AG08395 (cell line): Measurements from ENCODE around the gene MAPT.
"Not testable (repeated sequence)": the region's sequence is repeated elsewhere in the genome, so short reads cannot be mapped to it uniquely, and the experiment has no call there.

Source experiments
- DNase-seq: peaks from one replicate; pipeline ENCODE4 v3.0.0; 2012; ENCODE audit warnings: mixed read lengths, low spot score

Gene MAPT

GRCh38 chr17:45900723-45901415, 6.5 kb downstream of the MAPT start:
- DNase-seq = no peak

- no peak for DNase-seq
Observed at GRCh38 chr17:45902892-45903346, 8.6 kb downstream of the MAPT start.

- no peak for DNase-seq
Observed at GRCh38 chr17:45904866-45905265, 10.5 kb downstream of the MAPT start.

GRCh38 chr17:45905814-45906213, 11.5 kb downstream of the MAPT start:
- DNase-seq = no peak

GRCh38 chr17:45906237-45906636, 11.9 kb downstream of the MAPT start:
- no peak for DNase-seq

- no peak for DNase-seq
Observed at GRCh38 chr17:45906927-45907622, 12.7 kb downstream of the MAPT start.

- no peak for DNase-seq
Observed at GRCh38 chr17:45907750-45908395, 13.5 kb downstream of the MAPT start.

GRCh38 chr17:45908460-45908859, 14.1 kb downstream of the MAPT start:
- DNase-seq = no peak

GRCh38 chr17:45908935-45909334, 14.6 kb downstream of the MAPT start:
- DNase-seq = no peak

GRCh38 chr17:45910667-45911066, 16.3 kb downstream of the MAPT start:
- no peak for DNase-seq

- no peak for DNase-seq
Observed at GRCh38 chr17:45912319-45912718, 18.0 kb downstream of the MAPT start.

GRCh38 chr17:45913030-45913429, 18.7 kb downstream of the MAPT start:
- not testable (repeated sequence) for DNase-seq

- DNase-seq = peak; percentile 28
Observed at GRCh38 chr17:45914047-45914717, 19.8 kb downstream of the MAPT start.

GRCh38 chr17:45915263-45915662, 20.9 kb downstream of the MAPT start:
- DNase-seq = no peak

GRCh38 chr17:45917081-45917480, 22.7 kb downstream of the MAPT start:
- DNase-seq = no peak

GRCh38 chr17:45918241-45918745, 23.9 kb downstream of the MAPT start:
- DNase-seq = no peak

GRCh38 chr17:45919136-45919535, 24.8 kb downstream of the MAPT start:
- no peak for DNase-seq

GRCh38 chr17:45920083-45920482, 25.7 kb downstream of the MAPT start:
- DNase-seq = no peak

- DNase-seq = peak; percentile 32
Observed at GRCh38 chr17:45923511-45924268, 29.3 kb downstream of the MAPT start.

GRCh38 chr17:45924332-45924820, 30.0 kb downstream of the MAPT start:
- no peak for DNase-seq

- no peak for DNase-seq
Observed at GRCh38 chr17:45925311-45925710, 31.0 kb downstream of the MAPT start.
